SK-N-MC (cell line): ENCODE results near the gene ANKRD37.

Experiments used
- DNase-seq: peaks from one replicate; pipeline ENCODE4 v3.0.0-alpha.2; 2011; ENCODE audit warnings: low read depth, low spot score
- H3K27ac ChIP-seq: fragments of 200-600 bp; sonication (generic); 2 replicates; pipeline ENCODE4 v1.5.1; 2016; ENCODE audit warnings: mixed run types
- H3K36me3 ChIP-seq: fragments of 200-600 bp; sonication (generic); 2 replicates; pipeline ENCODE4 v1.6.1; 2017; ENCODE audit warnings: antibody characterized with exemption, low read length, mixed read lengths; ENCODE audit not compliant: insufficient read depth
- H3K4me3 ChIP-seq: fragments of 200-600 bp; sonication (generic); 2 replicates; pipeline ENCODE4 v1.5.1; 2016
- H3K9ac ChIP-seq: fragments of 200-600 bp; sonication (generic); 2 replicates; pipeline ENCODE4 v1.8.0; 2017; ENCODE audit warnings: mixed run types, mixed read lengths; ENCODE audit not compliant: insufficient read length
- H3K9me3 ChIP-seq: fragments of 200-600 bp; sonication (generic); 2 replicates; pipeline ENCODE4 v1.6.1; 2017; ENCODE audit warnings: low read depth, mild to moderate bottlenecking, antibody characterized with exemption, low read length, moderate library complexity, mixed read lengths
- FOXP2 ChIP-seq: optimal IDR thresholded peaks from 2 replicates; pipeline ENCODE3; 2011; ENCODE audit warnings: mild to moderate bottlenecking, moderate library complexity; ENCODE audit not compliant: insufficient read depth; ENCODE audit errors: extremely low read length, control extremely low read depth

The ANKRD37 gene

GRCh38 chr4:185445209-185445608 lies 48.6 kb downstream of the ANKRD37 start:
- H3K27ac ChIP-seq: no peak overlapping the region
- TF ChIP-seq FOXP2: no peak
- no peak overlapping the region for H3K9ac ChIP-seq
- no peak for DNase-seq
- H3K36me3 ChIP-seq: no peaks in the 10 kb centered on the region
- H3K4me3 ChIP-seq: no peak overlapping the region
- no peaks in the 10 kb centered on the region for H3K9me3 ChIP-seq
